WTC11 (cell line): ENCODE data around the gene ADGRB3. TPM values are rescaled to one million over a fixed set of nuclear protein-coding genes. Genes with fewer than 3 reads are reported as not detected.

Source experiments
- ATAC-seq: fragments of 200-7000 bp; cut with Tn5 transposase; 2 replicates; pipeline ENCODE4 v1.10.0; 2021; ENCODE audit warnings: mild to moderate bottlenecking, moderate library complexity
- CTCF ChIA-PET: fragments of 300-600 bp; sonication (Branson Sonifier 250); formaldehyde crosslinking; loops from one replicate; lab custom pipeline; 2021; ENCODE audit warnings: antibody characterized with exemption; lab: Charles Lee
- POLR2A ChIA-PET: fragments of 350-600 bp; sonication (Branson Sonifier 250); formaldehyde crosslinking; loops from one replicate; lab custom pipeline; 2021; ENCODE audit warnings: antibody characterized with exemption; lab: Charles Lee
- DNase-seq: peaks from one replicate; pipeline ENCODE4 v3.0.0; 2021; ENCODE audit warnings: low spot score
- H3K27ac Mint-ChIP-seq: 2 replicates; pipeline ENCODE4 v1.8.0; 2021; ENCODE audit warnings: mixed read lengths
- H3K27me3 Mint-ChIP-seq: 2 replicates; pipeline ENCODE4 v1.8.0; 2021; ENCODE audit warnings: low read depth, mild to moderate bottlenecking, moderate library complexity, mixed read lengths
- H3K36me3 Mint-ChIP-seq: 2 replicates; pipeline ENCODE4 v1.8.0; 2021; ENCODE audit warnings: mixed read lengths
- H3K4me1 Mint-ChIP-seq: 2 replicates; pipeline ENCODE4 v1.8.0; 2022; ENCODE audit warnings: mixed read lengths
- H3K4me3 Mint-ChIP-seq: 2 replicates; pipeline ENCODE4 v1.8.0; 2021; ENCODE audit warnings: mild to moderate bottlenecking, moderate library complexity, mixed read lengths
- H3K9me3 Mint-ChIP-seq: 2 replicates; pipeline ENCODE4 v1.8.0; 2021; ENCODE audit warnings: mixed read lengths
- EMX1 ChIP-seq: fragments of 250-450 bp; sonication (Bioruptor Pico); IDR thresholded peaks from 2 replicates; pipeline ENCODE4 v1.8.0; 2021; ENCODE audit warnings: mild to moderate bottlenecking
- ETV6 ChIP-seq: sonication (generic); formaldehyde crosslinking; IDR thresholded peaks from 2 replicates; pipeline ENCODE4 v1.8.1; 2022; ENCODE audit warnings: mild to moderate bottlenecking, missing genetic modification reagents
- FOXK1 ChIP-seq: sonication (generic); formaldehyde crosslinking; IDR thresholded peaks from 2 replicates; pipeline ENCODE4 v1.8.0; 2022; ENCODE audit warnings: mild to moderate bottlenecking, moderate library complexity, missing genetic modification reagents
- GTF2I ChIP-seq: fragments of 250-450 bp; sonication (Bioruptor Pico); conservative IDR thresholded peaks from 2 replicates; pipeline ENCODE4 v1.4.0; 2021; ENCODE audit warnings: mild to moderate bottlenecking
- MXD4 ChIP-seq: fragments of 250-450 bp; sonication (Bioruptor Pico); IDR thresholded peaks from 2 replicates; pipeline ENCODE4 v1.8.0; 2021; ENCODE audit warnings: mild to moderate bottlenecking, moderate library complexity, borderline replicate concordance
- NFYB ChIP-seq: sonication (generic); formaldehyde crosslinking; conservative IDR thresholded peaks from 2 replicates; pipeline ENCODE4 v1.8.0; 2022; ENCODE audit warnings: low read depth, missing genetic modification reagents
- OVOL2 ChIP-seq: fragments of 250-450 bp; sonication (Bioruptor Pico); IDR thresholded peaks from 2 replicates; pipeline ENCODE4 v1.9.0; 2021; ENCODE audit warnings: mild to moderate bottlenecking, borderline replicate concordance
- TP53 ChIP-seq: sonication (generic); formaldehyde crosslinking; IDR thresholded peaks from 2 replicates; pipeline ENCODE4 v1.8.1; 2023; ENCODE audit warnings: mild to moderate bottlenecking, missing genetic modification reagents
- ZNF232 ChIP-seq: sonication (generic); formaldehyde crosslinking; IDR thresholded peaks from 2 replicates; pipeline ENCODE4 v1.8.0; 2022; ENCODE audit warnings: mild to moderate bottlenecking, missing genetic modification reagents
- ZNF396 ChIP-seq: fragments of 250-450 bp; sonication (Bioruptor Pico); IDR thresholded peaks from 2 replicates; pipeline ENCODE4 v1.8.0; 2021; ENCODE audit warnings: mild to moderate bottlenecking, moderate library complexity, borderline replicate concordance
- ZNF671 ChIP-seq: fragments of 250-450 bp; sonication (Bioruptor Pico); IDR thresholded peaks from 2 replicates; pipeline ENCODE4 v1.8.0; 2021; ENCODE audit warnings: mild to moderate bottlenecking
- total RNA-seq: library from RNA; stranded (reverse); gene quantifications from 3 replicates; pipeline ENCODE4 v1.2.3, GENCODE V29; 2021
- TF ChIP-seq, protein P1 (sequence below): sonication (generic); formaldehyde crosslinking; IDR thresholded peaks from 2 replicates; pipeline ENCODE4 v1.8.0; 2023; ENCODE audit warnings: mild to moderate bottlenecking, missing genetic modification reagents
- TF ChIP-seq, protein P2 (sequence below): sonication (generic); formaldehyde crosslinking; conservative IDR thresholded peaks from 2 replicates; pipeline ENCODE4 v1.8.1; 2022; ENCODE audit warnings: mild to moderate bottlenecking, missing genetic modification reagents
- TF ChIP-seq, protein P3 (sequence below): sonication (generic); formaldehyde crosslinking; IDR thresholded peaks from 2 replicates; pipeline ENCODE4 v1.8.0; 2023; ENCODE audit warnings: missing genetic modification reagents
- TF ChIP-seq, protein P4 (sequence below): fragments of 250-450 bp; sonication (Bioruptor Pico); IDR thresholded peaks from 2 replicates; pipeline ENCODE4 v1.8.0; 2021; ENCODE audit warnings: mild to moderate bottlenecking
- TF ChIP-seq, protein P5 (sequence below): fragments of 250-450 bp; sonication (Bioruptor Pico); IDR thresholded peaks from 2 replicates; pipeline ENCODE4 v1.9.0; 2021; ENCODE audit warnings: mild to moderate bottlenecking, borderline replicate concordance
- TF ChIP-seq, protein P6 (sequence below): fragments of 250-450 bp; sonication (Bioruptor Pico); conservative IDR thresholded peaks from 2 replicates; pipeline ENCODE4 v1.9.0; 2021; ENCODE audit warnings: mild to moderate bottlenecking
- TF ChIP-seq, protein P7 (sequence below): sonication (generic); formaldehyde crosslinking; IDR thresholded peaks from 2 replicates; pipeline ENCODE4 v1.8.0; 2022; ENCODE audit warnings: mild to moderate bottlenecking, missing genetic modification reagents
- TF ChIP-seq, protein P8 (sequence below): sonication (generic); formaldehyde crosslinking; IDR thresholded peaks from 2 replicates; pipeline ENCODE4 v1.8.1; 2022; ENCODE audit warnings: mild to moderate bottlenecking, moderate library complexity, missing genetic modification reagents
- TF ChIP-seq, protein P9 (sequence below): sonication (generic); formaldehyde crosslinking; IDR thresholded peaks from 2 replicates; pipeline ENCODE4 v1.8.0; 2022; ENCODE audit warnings: mild to moderate bottlenecking, missing genetic modification reagents
- TF ChIP-seq, protein P10 (sequence below): fragments of 250-450 bp; sonication (Bioruptor Pico); IDR thresholded peaks from 2 replicates; pipeline ENCODE4 v1.9.0; 2021; ENCODE audit warnings: moderate library complexity, mild to moderate bottlenecking, inconsistent platforms, borderline replicate concordance

Gene ADGRB3
- total RNA-seq, 1 experiment from 2014 or later = 1.9 TPM

DNA sequence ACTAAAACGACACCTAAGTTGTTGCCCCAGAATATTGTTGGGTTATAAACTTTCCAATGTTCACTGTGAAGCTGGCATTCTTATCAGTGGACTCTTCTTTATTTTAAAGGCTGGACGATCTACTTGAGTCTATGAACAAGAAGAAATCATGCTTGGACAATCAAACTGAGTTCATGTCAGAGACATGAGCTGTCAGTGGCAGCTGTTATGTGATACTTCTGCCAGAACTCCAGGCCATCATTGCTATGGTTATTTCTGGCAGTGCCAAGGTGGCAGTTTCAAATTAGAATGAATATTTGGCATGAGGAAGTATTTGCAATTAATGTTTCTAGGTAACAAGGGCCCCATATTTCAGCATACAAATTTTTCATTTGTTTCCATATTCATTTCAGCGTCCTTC lies 744.4 kb downstream of the ADGRB3 start:
- TF ChIP-seq TP53 (CRISPR knock-in tag) (no peak), MXD4 (CRISPR knock-in tag) (no peak), ZNF396 (CRISPR knock-in tag) (no peak), NFYB (CRISPR knock-in tag) (no peak)
- TF ChIP-seq, protein P1, sequence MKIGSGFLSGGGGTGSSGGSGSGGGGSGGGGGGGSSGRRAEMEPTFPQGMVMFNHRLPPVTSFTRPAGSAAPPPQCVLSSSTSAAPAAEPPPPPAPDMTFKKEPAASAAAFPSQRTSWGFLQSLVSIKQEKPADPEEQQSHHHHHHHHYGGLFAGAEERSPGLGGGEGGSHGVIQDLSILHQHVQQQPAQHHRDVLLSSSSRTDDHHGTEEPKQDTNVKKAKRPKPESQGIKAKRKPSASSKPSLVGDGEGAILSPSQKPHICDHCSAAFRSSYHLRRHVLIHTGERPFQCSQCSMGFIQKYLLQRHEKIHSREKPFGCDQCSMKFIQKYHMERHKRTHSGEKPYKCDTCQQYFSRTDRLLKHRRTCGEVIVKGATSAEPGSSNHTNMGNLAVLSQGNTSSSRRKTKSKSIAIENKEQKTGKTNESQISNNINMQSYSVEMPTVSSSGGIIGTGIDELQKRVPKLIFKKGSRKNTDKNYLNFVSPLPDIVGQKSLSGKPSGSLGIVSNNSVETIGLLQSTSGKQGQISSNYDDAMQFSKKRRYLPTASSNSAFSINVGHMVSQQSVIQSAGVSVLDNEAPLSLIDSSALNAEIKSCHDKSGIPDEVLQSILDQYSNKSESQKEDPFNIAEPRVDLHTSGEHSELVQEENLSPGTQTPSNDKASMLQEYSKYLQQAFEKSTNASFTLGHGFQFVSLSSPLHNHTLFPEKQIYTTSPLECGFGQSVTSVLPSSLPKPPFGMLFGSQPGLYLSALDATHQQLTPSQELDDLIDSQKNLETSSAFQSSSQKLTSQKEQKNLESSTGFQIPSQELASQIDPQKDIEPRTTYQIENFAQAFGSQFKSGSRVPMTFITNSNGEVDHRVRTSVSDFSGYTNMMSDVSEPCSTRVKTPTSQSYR (CRISPR knock-in tag) = no peak
- TF ChIP-seq, protein P2, sequence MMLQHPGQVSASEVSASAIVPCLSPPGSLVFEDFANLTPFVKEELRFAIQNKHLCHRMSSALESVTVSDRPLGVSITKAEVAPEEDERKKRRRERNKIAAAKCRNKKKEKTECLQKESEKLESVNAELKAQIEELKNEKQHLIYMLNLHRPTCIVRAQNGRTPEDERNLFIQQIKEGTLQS = no peak
- TF ChIP-seq, protein P3, sequence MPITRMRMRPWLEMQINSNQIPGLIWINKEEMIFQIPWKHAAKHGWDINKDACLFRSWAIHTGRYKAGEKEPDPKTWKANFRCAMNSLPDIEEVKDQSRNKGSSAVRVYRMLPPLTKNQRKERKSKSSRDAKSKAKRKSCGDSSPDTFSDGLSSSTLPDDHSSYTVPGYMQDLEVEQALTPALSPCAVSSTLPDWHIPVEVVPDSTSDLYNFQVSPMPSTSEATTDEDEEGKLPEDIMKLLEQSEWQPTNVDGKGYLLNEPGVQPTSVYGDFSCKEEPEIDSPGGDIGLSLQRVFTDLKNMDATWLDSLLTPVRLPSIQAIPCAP (CRISPR knock-in tag) = no peak
- TF ChIP-seq, protein P4, sequence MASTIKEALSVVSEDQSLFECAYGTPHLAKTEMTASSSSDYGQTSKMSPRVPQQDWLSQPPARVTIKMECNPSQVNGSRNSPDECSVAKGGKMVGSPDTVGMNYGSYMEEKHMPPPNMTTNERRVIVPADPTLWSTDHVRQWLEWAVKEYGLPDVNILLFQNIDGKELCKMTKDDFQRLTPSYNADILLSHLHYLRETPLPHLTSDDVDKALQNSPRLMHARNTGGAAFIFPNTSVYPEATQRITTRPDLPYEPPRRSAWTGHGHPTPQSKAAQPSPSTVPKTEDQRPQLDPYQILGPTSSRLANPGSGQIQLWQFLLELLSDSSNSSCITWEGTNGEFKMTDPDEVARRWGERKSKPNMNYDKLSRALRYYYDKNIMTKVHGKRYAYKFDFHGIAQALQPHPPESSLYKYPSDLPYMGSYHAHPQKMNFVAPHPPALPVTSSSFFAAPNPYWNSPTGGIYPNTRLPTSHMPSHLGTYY = no peak
- TF ChIP-seq, protein P5, sequence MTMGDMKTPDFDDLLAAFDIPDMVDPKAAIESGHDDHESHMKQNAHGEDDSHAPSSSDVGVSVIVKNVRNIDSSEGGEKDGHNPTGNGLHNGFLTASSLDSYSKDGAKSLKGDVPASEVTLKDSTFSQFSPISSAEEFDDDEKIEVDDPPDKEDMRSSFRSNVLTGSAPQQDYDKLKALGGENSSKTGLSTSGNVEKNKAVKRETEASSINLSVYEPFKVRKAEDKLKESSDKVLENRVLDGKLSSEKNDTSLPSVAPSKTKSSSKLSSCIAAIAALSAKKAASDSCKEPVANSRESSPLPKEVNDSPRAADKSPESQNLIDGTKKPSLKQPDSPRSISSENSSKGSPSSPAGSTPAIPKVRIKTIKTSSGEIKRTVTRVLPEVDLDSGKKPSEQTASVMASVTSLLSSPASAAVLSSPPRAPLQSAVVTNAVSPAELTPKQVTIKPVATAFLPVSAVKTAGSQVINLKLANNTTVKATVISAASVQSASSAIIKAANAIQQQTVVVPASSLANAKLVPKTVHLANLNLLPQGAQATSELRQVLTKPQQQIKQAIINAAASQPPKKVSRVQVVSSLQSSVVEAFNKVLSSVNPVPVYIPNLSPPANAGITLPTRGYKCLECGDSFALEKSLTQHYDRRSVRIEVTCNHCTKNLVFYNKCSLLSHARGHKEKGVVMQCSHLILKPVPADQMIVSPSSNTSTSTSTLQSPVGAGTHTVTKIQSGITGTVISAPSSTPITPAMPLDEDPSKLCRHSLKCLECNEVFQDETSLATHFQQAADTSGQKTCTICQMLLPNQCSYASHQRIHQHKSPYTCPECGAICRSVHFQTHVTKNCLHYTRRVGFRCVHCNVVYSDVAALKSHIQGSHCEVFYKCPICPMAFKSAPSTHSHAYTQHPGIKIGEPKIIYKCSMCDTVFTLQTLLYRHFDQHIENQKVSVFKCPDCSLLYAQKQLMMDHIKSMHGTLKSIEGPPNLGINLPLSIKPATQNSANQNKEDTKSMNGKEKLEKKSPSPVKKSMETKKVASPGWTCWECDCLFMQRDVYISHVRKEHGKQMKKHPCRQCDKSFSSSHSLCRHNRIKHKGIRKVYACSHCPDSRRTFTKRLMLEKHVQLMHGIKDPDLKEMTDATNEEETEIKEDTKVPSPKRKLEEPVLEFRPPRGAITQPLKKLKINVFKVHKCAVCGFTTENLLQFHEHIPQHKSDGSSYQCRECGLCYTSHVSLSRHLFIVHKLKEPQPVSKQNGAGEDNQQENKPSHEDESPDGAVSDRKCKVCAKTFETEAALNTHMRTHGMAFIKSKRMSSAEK (CRISPR knock-in tag) = no peak
- TF ChIP-seq, protein P6, sequence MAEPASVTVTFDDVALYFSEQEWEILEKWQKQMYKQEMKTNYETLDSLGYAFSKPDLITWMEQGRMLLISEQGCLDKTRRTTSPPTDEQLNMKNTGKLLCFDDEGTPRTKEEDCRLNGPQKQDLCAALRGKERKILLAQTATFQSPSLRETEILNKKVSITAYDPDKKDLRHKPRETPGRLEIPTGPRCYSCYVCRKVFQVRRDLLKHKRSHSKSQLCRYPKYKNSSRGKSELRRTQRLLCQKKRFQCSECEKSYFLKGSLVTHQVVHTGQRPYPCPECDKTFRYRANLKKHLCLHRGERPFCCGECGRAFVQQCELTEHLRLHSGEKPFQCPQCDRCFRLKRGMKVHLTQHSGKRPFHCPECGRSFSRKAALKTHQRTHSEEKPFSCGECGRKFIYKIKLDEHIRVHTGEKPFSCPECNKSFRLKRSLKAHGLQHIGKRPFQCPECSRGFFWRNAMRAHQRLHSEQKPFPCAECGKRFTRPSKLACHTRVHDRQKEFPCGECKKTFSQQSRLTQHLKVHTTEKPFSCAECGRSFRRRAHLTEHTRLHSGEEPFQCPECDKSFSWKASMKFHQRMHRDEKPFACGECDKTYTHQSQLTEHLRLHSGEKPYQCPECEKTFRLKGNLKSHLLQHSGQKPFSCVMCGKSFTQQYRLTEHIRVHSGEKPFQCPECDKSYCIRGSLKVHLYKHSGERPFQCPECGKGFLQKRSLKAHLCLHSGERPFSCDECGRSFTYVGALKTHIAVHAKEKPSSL = no peak
- TF ChIP-seq, protein P7, sequence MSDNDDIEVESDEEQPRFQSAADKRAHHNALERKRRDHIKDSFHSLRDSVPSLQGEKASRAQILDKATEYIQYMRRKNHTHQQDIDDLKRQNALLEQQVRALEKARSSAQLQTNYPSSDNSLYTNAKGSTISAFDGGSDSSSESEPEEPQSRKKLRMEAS (CRISPR knock-in tag) = no peak
- TF ChIP-seq, all 79 proteins: peak for 0
- DNase-seq = no peak
- no peak overlapping the region for H3K27ac Mint-ChIP-seq
- CTCF ChIA-PET = no interaction called here
- peaks cover 18% of the 10 kb centered on the region for H3K4me1 Mint-ChIP-seq
- H3K4me3 Mint-ChIP-seq = no peak overlapping the region
- ATAC-seq = no peak
- H3K9me3 Mint-ChIP-seq = no peaks in the 10 kb centered on the region
- POLR2A ChIA-PET = no interaction called here
- no peaks in the 10 kb centered on the region for H3K36me3 Mint-ChIP-seq
- no peaks in the 10 kb centered on the region for H3K27me3 Mint-ChIP-seq

DNA sequence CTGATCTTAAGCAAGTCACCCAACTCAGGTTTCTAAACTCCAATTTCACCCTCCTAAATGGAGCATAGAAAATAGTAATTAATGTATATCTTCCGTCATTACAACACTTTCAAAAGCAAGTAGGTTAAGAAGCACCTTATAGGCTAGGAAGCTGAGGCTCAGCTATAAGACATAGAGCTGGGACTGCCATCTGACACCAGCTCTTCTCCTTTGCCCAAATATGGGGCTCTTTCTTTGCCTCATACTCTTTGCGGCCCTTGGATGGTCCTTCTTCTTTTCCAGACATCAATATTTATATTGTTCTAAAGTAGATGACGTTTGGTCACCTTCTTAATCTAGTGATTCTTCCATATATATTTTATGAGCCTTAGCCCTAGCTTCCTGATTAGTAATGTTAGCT lies 748.5 kb downstream of the ADGRB3 start:
- CTCF ChIA-PET = interaction anchor here (0.6 to 1.1 kb wide), 3 partner anchors 75 to 413 kb away, joined by 3 to 5 read pairs (median 4); partner anchors contain the start of gene LMBRD1
- TF ChIP-seq FOXK1 (CRISPR knock-in tag) = no peak
- no peak for TF ChIP-seq ETV6
- TF ChIP-seq OVOL2 (CRISPR knock-in tag) = no peak
- TF ChIP-seq ZNF671 = no peak
- TF ChIP-seq EMX1 (CRISPR knock-in tag) = no peak
- TF ChIP-seq, protein P8, sequence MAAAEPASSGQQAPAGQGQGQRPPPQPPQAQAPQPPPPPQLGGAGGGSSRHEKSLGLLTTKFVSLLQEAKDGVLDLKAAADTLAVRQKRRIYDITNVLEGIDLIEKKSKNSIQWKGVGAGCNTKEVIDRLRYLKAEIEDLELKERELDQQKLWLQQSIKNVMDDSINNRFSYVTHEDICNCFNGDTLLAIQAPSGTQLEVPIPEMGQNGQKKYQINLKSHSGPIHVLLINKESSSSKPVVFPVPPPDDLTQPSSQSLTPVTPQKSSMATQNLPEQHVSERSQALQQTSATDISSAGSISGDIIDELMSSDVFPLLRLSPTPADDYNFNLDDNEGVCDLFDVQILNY (CRISPR knock-in tag) = no peak
- TF ChIP-seq, protein P7 (CRISPR knock-in tag) = no peak
- TF ChIP-seq, protein P9, sequence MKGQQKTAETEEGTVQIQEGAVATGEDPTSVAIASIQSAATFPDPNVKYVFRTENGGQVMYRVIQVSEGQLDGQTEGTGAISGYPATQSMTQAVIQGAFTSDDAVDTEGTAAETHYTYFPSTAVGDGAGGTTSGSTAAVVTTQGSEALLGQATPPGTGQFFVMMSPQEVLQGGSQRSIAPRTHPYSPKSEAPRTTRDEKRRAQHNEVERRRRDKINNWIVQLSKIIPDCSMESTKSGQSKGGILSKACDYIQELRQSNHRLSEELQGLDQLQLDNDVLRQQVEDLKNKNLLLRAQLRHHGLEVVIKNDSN = no peak
- TF ChIP-seq GTF2I = no peak
- TF ChIP-seq, protein P10, sequence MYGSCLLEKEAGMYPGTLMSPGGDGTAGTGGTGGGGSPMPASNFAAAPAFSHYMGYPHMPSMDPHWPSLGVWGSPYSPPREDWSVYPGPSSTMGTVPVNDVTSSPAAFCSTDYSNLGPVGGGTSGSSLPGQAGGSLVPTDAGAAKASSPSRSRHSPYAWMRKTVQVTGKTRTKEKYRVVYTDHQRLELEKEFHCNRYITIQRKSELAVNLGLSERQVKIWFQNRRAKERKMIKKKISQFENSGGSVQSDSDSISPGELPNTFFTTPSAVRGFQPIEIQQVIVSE (CRISPR knock-in tag) = no peak
- no peak for TF ChIP-seq ZNF232 (CRISPR knock-in tag)

More for the DNA sequence above, 748.5 kb downstream of the ADGRB3 start:
- no peak for DNase-seq
- no peak overlapping the region for H3K4me3 Mint-ChIP-seq
- no peaks in the 10 kb centered on the region for H3K27me3 Mint-ChIP-seq
- H3K4me1 Mint-ChIP-seq = peaks cover 24% of the 10 kb centered on the region
- no peaks in the 10 kb centered on the region for H3K9me3 Mint-ChIP-seq
- H3K36me3 Mint-ChIP-seq = no peaks in the 10 kb centered on the region
- ATAC-seq = peak; percentile 62
- H3K27ac Mint-ChIP-seq = no peak overlapping the region
- POLR2A ChIA-PET = no interaction called here
